ENCODE measurements around the gene GTF2IRD1.
"Not testable (repeated sequence)": the region's sequence is repeated elsewhere in the genome, so short reads cannot be mapped to it uniquely, and the experiment has no call there.

The GTF2IRD1 gene

GRCh38 chr7:74438327-74438726 lies 15.4 kb upstream of the GTF2IRD1 start:
- no peak for DNase-seq

- DNase-seq = no peak
Observed at GRCh38 chr7:74439541-74439940, 14.2 kb upstream of the GTF2IRD1 start.

- DNase-seq = not testable (repeated sequence)
Observed at GRCh38 chr7:74440143-74440542, 13.6 kb upstream of the GTF2IRD1 start.

- DNase-seq = no peak
Observed at GRCh38 chr7:74441801-74442200, 11.9 kb upstream of the GTF2IRD1 start.

GRCh38 chr7:74443543-74444247 lies 10.0 kb upstream of the GTF2IRD1 start:
- DNase-seq = no peak

- DNase-seq = no peak
Observed at GRCh38 chr7:74449144-74449543, 4.6 kb upstream of the GTF2IRD1 start.

GRCh38 chr7:74449809-74450397 lies 3.8 kb upstream of the GTF2IRD1 start:
- DNase-seq = no peak

- no peak for DNase-seq
Observed at GRCh38 chr7:74452748-74453321, 871 bp upstream of the GTF2IRD1 start.

- DNase-seq = no peak
Observed at GRCh38 chr7:74454021-74454924, 567 bp downstream of the GTF2IRD1 start.

- no peak for DNase-seq
Observed at GRCh38 chr7:74454925-74455288, 1.2 kb downstream of the GTF2IRD1 start.

GRCh38 chr7:74455291-74455804 lies 1.6 kb downstream of the GTF2IRD1 start:
- DNase-seq = no peak

- DNase-seq = no peak
Observed at GRCh38 chr7:74455928-74456327, 2.2 kb downstream of the GTF2IRD1 start.

GRCh38 chr7:74457007-74457406 lies 3.3 kb downstream of the GTF2IRD1 start:
- DNase-seq = no peak

- no peak for DNase-seq
Observed at GRCh38 chr7:74461970-74462706, 8.4 kb downstream of the GTF2IRD1 start.

- DNase-seq = no peak
Observed at GRCh38 chr7:74462707-74463100, 9.0 kb downstream of the GTF2IRD1 start.

GRCh38 chr7:74464931-74465886 lies 11.5 kb downstream of the GTF2IRD1 start:
- DNase-seq = no peak

GRCh38 chr7:74466196-74466813 lies 12.6 kb downstream of the GTF2IRD1 start:
- DNase-seq = no peak

- DNase-seq = no peak
Observed at GRCh38 chr7:74467876-74468275, 14.2 kb downstream of the GTF2IRD1 start.

GRCh38 chr7:74470504-74470903 lies 16.8 kb downstream of the GTF2IRD1 start:
- no peak for DNase-seq

GRCh38 chr7:74473116-74473515 lies 19.4 kb downstream of the GTF2IRD1 start:
- no peak for DNase-seq
